ENCODE data around the gene WNT6. TPM values are rescaled to one million over a fixed set of nuclear protein-coding genes. Genes with fewer than 3 reads are reported as not detected.

Gene WNT6
- total RNA-seq, 2 donors from 2014 or later: not detected

- peaks cover 8% of the 10 kb centered on the region for H3K4me1 ChIP-seq (ENCODE audit: control insufficient read depth, insufficient read depth, low read length)
- no peak overlapping the region for H3K4me3 ChIP-seq (ENCODE audit: low read length)
- H3K4me1 Mint-ChIP-seq: peaks cover 13% of the 10 kb centered on the region
- H3K27me3 ChIP-seq (ENCODE audit: control insufficient read depth, insufficient read depth, low read length, poor library complexity, severe bottlenecking): peaks cover 98% of the 10 kb centered on the region
- H3K27ac ChIP-seq (ENCODE audit: low read depth, low read length): no peak overlapping the region
- H3K36me3 Mint-ChIP-seq (ENCODE audit: low read depth): no peaks in the 10 kb centered on the region
- no peaks in the 10 kb centered on the region for H3K9me3 Mint-ChIP-seq
- DNase-seq: no peak
- H3K9me3 ChIP-seq (ENCODE audit: control insufficient read depth, low read length): no peaks in the 10 kb centered on the region
- no peak overlapping the region for H3K27ac Mint-ChIP-seq
- WGBS, 2 experiments (ENCODE audit: insufficient coverage in 1 of 2, insufficient read length in 1 of 2): 3 to 5% methylated on average over 27 to 47 of the region's 47 CpGs
- H3K4me3 Mint-ChIP-seq: peak overlapping the region; percentile 48
- H3K9ac ChIP-seq (ENCODE audit: extremely low read depth, low read length, poor library complexity, severe bottlenecking): no peak overlapping the region
- no peaks in the 10 kb centered on the region for H3K36me3 ChIP-seq (ENCODE audit: control insufficient read depth, insufficient read depth, low read length)
- TF ChIP-seq CTCF (conservative IDR thresholded peaks at IDR 0.05): no peak
- H3K27me3 Mint-ChIP-seq (ENCODE audit: insufficient read depth): peaks cover 95% of the 10 kb centered on the region
These were observed 605 bp downstream of the WNT6 start for GRCh38 chr2:218859988-218860831.

- Histone ChIP-seq H3K27me3 (ENCODE audit: control insufficient read depth, insufficient read depth, low read length, poor library complexity, severe bottlenecking) (peaks cover 94% of the 10 kb centered on the region), H3K36me3 (ENCODE audit: control insufficient read depth, insufficient read depth, low read length) (no peaks in the 10 kb centered on the region), H3K4me1 (ENCODE audit: control insufficient read depth, insufficient read depth, low read length) (peaks cover 8% of the 10 kb centered on the region), H3K4me3 (ENCODE audit: low read length) (peak overlapping the region; percentile 35), H3K9ac (ENCODE audit: extremely low read depth, low read length, poor library complexity, severe bottlenecking) (no peak overlapping the region), H3K9me3 (ENCODE audit: control insufficient read depth, low read length) (no peaks in the 10 kb centered on the region), H3K27ac (ENCODE audit: low read depth, low read length) (no peak overlapping the region)
- no peak for TF ChIP-seq CTCF (conservative IDR thresholded peaks at IDR 0.05)
- Mint-ChIP-seq H3K9me3 (no peaks in the 10 kb centered on the region), H3K36me3 (ENCODE audit: low read depth) (no peaks in the 10 kb centered on the region), H3K4me1 (peaks cover 13% of the 10 kb centered on the region), H3K4me3 (no peak overlapping the region), H3K27me3 (ENCODE audit: insufficient read depth) (peaks cover 93% of the 10 kb centered on the region), H3K27ac (no peak overlapping the region)
- DNase-seq: peak; percentile 96
- WGBS, 2 experiments (ENCODE audit: insufficient coverage in 1 of 2, insufficient read length in 1 of 2): 0 to 2% methylated on average over 19 to 21 of the region's 21 CpGs
These were observed 1.4 kb downstream of the WNT6 start for GRCh38 chr2:218860950-218861381.

GRCh38 chr2:218861645-218862318 lies 2.2 kb downstream of the WNT6 start:
- H3K36me3 Mint-ChIP-seq (ENCODE audit: low read depth): no peaks in the 10 kb centered on the region
- Histone ChIP-seq H3K36me3 (ENCODE audit: control insufficient read depth, insufficient read depth, low read length) (no peaks in the 10 kb centered on the region), H3K9ac (ENCODE audit: extremely low read depth, low read length, poor library complexity, severe bottlenecking) (no peak overlapping the region), H3K27me3 (ENCODE audit: control insufficient read depth, insufficient read depth, low read length, poor library complexity, severe bottlenecking) (peaks cover 94% of the 10 kb centered on the region), H3K9me3 (ENCODE audit: control insufficient read depth, low read length) (no peaks in the 10 kb centered on the region), H3K4me3 (ENCODE audit: low read length) (no peak overlapping the region), H3K27ac (ENCODE audit: low read depth, low read length) (no peak overlapping the region), H3K4me1 (ENCODE audit: control insufficient read depth, insufficient read depth, low read length) (peaks cover 8% of the 10 kb centered on the region)
- H3K4me3 Mint-ChIP-seq: no peak overlapping the region
- TF ChIP-seq CTCF (conservative IDR thresholded peaks at IDR 0.05): no peak
- peak; percentile 29 for DNase-seq
- H3K27ac Mint-ChIP-seq: no peak overlapping the region
- 69 to 82% methylated on average over 5 to 7 of the region's 7 CpGs for WGBS, 2 experiments (ENCODE audit: insufficient coverage in 1 of 2, insufficient read length in 1 of 2)
- H3K9me3 Mint-ChIP-seq: no peaks in the 10 kb centered on the region
- H3K27me3 Mint-ChIP-seq (ENCODE audit: insufficient read depth): peaks cover 93% of the 10 kb centered on the region
- H3K4me1 Mint-ChIP-seq: peaks cover 13% of the 10 kb centered on the region

Data from endodermal cell (in vitro differentiated cells).